DMS 273 (cell line): ENCODE data around the gene EEF1G.
"Not testable (repeated sequence)": the region's sequence is repeated elsewhere in the genome, so short reads cannot be mapped to it uniquely, and the experiment has no call there.

Source experiments
- DNase-seq: peaks from one replicate; lab custom pipeline; 2025; ENCODE audit not compliant: unreplicated experiment; lab: John Stamatoyannopoulos, UW

EEF1G gene

GRCh38 chr11:62603776-62604299 lies 30.1 kb upstream of the EEF1G start:
- DNase-seq, result no peak

DNA sequence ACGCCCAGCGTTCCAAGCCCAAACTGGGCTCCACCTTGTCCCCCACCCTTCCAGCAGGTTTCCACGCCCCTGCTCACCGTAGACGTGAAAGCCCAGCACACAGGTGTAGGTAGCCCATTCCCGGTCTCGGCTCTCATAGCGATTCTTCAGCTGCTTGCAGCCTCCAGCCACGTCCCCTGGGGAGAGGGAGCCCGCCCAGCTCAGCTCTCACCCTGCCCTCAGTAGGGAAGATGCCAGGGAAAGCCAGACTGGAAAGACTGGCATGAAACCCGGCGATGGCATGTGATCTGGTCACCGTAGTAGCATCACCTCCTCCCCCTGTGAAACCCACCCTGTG lies 29.3 kb upstream of the EEF1G start:
- DNase-seq, result no peak

DNA sequence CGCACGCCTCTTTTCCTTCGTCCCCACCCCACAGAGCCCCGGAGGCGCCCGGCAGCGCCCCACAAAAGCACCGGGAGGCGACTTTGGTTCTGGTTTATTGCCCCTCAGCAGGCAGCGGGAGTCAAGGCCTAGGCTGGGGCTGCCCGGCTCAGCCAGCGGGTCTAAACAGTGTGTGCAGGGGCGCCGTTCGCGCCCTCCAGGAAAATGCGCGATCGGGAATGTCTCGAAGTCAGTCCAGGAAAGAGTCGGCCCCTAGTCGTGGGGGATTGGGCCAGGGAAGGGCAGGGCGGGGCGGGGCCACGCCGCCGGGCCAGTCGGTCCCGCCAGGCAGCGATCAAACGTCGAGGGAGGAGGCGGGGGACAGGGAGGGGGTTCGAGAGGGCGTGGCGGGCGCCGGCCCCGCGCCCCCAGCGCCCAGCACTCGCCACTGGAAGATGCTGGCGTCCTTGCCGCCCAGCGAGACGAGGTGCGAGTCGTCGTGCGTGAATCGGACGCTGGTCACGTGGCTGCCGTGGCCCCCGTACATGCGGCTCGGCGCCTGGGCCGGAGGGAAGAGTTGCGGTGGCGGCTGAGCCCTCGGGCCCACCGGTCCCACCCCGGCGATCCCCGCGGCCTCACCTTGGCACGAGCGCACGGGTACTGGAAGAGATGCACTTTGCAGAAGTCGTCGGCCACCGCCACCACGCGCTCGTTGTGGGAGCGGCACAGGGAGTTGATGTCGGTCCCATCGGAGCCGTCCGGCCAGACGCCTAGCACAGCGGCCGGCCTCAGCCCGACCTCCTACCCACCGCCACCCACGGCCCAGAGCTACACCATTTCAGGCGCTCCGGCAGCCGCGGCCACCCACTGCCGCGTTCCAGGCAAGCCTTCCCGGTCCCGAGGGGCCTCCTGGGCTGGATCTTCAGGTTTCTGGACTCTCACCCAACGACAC lies 28.7 kb upstream of the EEF1G start:
- peak; percentile 77 for DNase-seq

- peak; percentile 98 for DNase-seq
These were observed 27.9 kb upstream of the EEF1G start, which contains the start of gene MTA2 for GRCh38 chr11:62601372-62602140. Gene MTA2 (minus strand): TSS chr11:62601865. CDS start chr11:62601450, 415 bp downstream.

- DNase-seq, result peak; percentile 48
These were observed 27.4 kb upstream of the EEF1G start for GRCh38 chr11:62601122-62601371.

- no peak for DNase-seq
These were observed 26.9 kb upstream of the EEF1G start for GRCh38 chr11:62600367-62601121.

DNA sequence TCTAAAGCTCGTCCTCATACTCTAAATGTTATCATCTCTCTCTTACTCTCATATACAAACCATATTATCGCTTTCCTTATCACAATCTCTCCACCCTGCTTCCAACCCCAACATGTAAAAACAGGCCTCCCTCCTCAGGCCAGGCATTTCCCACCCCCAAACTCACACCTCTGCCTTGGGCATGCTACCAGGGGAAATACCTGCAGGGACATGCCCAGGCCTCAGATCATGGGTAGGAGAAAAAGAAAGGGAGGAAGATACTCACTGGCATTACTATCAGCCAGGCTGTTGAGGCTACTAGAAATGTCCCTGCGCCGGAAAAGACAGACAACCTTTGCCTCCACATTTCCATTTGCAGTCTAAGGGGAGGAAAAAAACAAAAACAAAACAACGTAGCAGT lies 26.2 kb upstream of the EEF1G start:
- DNase-seq, result no peak

DNA sequence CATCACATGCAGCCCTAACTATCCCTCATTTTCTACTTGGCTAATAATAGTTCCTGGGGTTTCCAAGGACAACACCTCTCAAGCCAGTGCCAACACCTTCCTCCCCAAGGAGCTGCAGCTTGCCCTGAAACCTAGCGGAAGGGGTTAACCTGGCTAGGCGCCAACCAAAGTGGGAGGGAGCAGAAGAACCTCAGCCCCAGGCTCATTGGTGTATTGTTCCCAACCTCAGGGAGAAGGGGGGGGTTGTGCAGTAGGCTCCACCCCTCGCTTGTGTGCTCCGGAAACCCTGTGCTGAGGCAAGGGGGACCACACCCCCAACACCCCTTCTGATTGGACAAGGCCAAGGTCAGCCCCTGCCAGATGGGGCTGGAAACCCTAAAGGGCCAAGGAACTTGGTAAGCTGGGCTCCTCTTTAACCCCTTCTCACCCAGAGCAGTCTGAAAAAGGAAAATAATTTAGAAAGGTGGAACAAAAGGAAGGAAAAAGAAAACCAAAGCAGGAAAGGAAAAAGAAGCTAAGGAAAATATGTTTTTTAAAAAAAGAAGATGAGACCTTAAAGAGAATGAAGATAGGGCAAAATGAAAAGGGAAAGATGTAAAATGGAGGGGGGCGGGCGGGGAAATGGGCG lies 25.5 kb upstream of the EEF1G start:
- DNase-seq, result peak; percentile 95

GRCh38 chr11:62595124-62595523 lies 21.4 kb upstream of the EEF1G start:
- no peak for DNase-seq

DNA sequence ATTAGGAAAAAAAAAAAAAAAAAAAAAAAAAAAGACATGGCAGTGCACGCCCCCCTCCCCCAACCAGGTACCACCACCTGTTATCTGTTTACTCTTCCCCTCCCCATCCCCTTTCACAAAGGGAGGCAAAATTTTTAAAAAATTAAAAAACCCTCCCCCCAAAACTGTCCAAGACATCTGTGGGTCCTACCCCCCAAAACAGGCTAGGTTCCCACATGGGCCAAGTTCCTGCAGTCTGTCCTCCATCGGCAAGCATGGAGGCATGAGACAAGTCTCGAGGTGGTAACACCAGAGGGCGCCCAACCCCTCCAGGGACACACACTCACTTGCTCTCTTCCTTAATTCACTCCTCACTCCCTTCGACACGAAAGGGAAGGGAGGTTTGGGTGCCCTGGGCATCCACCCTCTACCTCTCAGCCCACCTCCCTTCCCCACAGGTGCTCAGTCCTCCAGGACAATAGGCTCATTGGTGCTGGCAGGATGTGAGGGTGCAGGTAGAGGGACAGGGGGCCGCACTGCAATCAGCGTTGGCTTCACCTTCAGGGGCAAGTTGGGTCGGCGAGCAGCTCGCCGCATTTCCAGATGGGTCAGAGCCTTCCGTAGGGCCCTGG lies 19.8 kb upstream of the EEF1G start:
- peak; percentile 87 for DNase-seq

- DNase-seq, result no peak
These were observed 19.3 kb upstream of the EEF1G start for GRCh38 chr11:62592989-62593421.

GRCh38 chr11:62592146-62592815 lies 18.6 kb upstream of the EEF1G start:
- DNase-seq, result no peak

DNA sequence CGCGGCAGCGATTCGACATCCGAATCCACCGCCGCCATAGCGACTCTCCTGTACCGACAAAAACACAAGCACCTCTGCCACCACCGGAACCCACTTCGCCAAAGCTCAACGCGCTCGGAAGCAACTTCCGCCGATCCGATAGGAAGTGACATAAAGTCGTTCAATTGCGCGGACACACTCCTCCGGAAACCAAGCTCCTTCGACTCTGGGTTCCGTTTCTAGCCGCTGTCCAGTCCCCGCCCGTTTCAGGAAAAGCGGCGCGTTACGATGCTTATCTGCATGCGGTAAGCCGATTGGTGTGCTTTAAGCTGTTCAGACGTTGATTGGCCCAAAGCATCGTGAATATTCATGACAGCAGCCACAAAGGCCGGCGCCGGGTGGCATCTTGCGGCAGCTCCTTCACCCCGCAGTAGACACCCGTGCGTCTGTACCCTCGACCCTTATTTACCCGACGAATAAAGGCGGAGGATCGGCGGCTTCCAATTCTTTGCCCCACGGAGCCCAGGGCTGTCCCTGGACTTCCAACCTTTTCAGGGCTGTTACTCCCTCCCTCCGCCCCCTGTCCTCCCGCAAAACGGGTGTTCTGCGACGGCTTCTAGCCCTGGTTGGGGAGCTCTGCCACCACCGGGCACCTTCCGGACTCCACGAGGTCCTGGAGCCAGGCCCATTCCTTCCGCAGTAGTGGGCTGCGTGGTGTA lies 17.9 kb upstream of the EEF1G start, which contains the start of gene TUT1:
TSS of gene TUT1 (minus strand) at position 76 of the 698 bp plus-strand sequence. CDS start at position 38, 38 bp downstream.
- peak; percentile 99 for DNase-seq

DNA sequence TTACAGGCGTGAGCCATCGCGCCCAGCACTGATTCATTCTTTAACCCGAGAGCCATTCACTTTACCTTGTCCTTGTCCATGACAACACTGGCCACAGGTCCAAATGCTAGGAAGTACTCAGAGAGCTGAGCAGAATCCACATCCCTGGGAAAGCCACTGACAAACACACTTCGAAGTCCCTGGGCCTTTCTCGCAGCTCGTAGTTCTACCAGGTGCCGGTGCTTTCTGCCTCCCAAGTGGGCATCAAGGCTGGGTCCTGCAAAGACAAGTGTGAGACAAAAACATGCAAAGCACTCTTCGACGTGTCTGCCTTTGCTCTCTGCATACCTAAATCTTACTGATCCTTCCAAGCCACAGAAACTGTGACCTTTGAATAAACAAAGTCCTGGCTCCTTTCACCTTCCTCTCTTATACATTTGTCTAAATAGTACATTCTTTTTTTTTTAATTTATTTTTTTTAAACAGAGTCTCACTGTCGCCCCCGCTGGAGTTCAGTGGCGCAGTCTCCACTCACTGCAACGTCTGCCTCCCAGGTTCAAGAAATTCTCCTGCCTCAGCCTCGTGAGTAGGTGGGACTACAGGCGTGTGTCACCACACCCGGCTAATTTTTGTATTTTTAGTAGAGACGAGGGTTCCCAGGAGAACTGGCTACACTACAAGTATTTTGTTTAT lies 15.4 kb upstream of the EEF1G start:
- DNase-seq, result no peak

- DNase-seq, result not testable (repeated sequence)
These were observed 11.7 kb upstream of the EEF1G start for GRCh38 chr11:62585356-62585755.

DNA sequence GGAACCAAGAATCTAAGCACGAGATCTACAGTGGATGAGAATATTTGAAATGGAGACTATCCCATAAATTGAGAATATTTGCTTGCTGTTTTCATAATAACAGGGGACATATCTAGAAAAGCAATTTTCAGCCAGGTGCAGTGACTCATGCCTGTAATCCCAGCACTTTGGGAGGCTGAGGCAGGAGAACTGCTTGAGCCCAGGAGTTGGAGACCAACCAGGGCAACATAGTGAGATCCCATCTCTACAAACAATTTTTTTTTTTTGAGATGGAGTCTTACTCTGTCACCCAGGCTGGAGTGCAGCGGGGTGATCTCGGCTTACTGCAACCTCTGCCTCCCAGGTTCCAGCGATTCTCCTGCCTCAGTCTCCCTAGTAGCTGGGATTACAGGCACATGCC lies 8.0 kb upstream of the EEF1G start:
- not testable (repeated sequence) for DNase-seq

DNA sequence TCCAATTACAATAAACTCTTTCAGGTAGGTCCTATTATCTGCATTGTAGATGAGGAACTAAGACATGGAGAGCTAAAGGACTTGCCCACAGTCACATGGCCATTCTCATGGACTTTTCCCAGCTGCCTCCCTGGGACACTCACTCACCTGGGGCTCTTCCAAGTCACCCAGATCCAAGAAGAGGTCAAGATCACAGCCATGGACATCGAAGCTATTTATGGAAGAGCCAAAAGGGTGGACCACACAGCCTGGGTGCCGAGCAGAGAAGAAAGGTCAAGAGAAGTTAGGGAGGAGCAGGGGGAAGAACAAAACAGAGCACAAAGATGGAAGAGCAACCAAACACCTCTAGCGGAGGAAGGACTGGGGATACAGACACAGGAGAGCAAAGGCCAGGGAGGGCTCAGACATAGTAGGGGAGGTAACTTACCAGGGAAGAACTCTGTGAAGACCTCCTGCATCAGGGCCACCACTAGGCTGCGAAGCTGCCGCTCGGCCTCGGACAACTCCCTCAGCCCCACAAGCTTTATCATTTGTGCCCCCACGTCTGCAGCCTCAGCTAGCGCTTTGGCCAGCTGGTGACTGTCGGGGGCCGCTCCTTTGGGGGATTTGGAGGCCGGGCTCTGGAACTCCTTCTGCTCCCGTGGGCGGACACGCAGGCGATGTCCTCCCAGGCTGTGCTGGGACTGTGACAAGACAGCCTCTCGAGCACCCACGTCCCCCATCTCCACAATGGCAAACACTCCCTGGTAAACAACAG lies 7.4 kb upstream of the EEF1G start:
- DNase-seq, result no peak

DNA sequence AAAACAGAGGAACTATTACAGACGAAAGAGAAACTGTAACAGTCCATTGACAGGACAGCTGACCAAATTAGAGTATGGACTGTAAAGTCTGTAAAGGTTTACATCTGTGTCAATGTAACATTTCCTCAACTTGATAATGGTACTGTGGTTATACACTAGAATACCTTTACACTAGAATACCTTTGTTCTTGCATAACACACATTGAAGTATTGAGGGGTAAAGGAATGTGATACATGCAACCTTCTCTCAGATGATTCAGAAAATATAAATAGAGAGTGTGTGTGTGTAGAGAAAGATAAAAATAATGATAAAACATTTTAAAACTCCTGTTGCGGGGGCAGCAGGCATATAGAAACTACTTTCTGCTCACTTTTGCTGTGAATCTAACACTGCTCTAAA lies 5.6 kb upstream of the EEF1G start:
- DNase-seq, result no peak
